Activated T-cell treated with anti-CD3 and anti-CD28 coated beads, Interleukin-2, amount 50 U/mL, for 72 hours (primary cell): ENCODE results near the gene NPIPB6. TPM values are rescaled to one million over a fixed set of nuclear protein-coding genes. Genes with fewer than 3 reads are reported as not detected.
"Not testable (repeated sequence)": the region's sequence is repeated elsewhere in the genome, so short reads cannot be mapped to it uniquely, and the experiment has no call there.

ENCODE experiments used
- ATAC-seq, 2 donors: fragments of 150-1000 bp; cut with Tn5 transposase; replicated peaks in 1 of 2; 2 replicates each; pipeline ENCODE4 v1.10.0; 2021; ENCODE audit warnings: moderate library complexity in 2 of 2, mild to moderate bottlenecking in 1 of 2
- DNase-seq, 2 donors: peaks; one replicate each; pipeline ENCODE4 v3.0.0; 2021 to 2022; ENCODE audit warnings: mixed read lengths in 1 of 2
- H3K27ac Mint-ChIP-seq: one replicate; pipeline ENCODE4 v1.8.0; 2022; ENCODE audit warnings: mild to moderate bottlenecking, moderate library complexity, mixed read lengths
- H3K27me3 Mint-ChIP-seq: one replicate; pipeline ENCODE4 v1.8.0; 2022; ENCODE audit warnings: low read depth, mixed read lengths
- H3K36me3 Mint-ChIP-seq, 2 donors: one replicate each; pipeline ENCODE4 v1.8.0; 2022; ENCODE audit warnings: mixed read lengths in 2 of 2, mild to moderate bottlenecking in 1 of 2; ENCODE audit not compliant: insufficient read depth in 2 of 2
- H3K4me1 Mint-ChIP-seq: one replicate; pipeline ENCODE4 v1.8.0; 2022; ENCODE audit warnings: low read depth, mixed read lengths
- H3K4me3 Mint-ChIP-seq, 2 donors: one replicate each; pipeline ENCODE4 v1.8.0; 2022; ENCODE audit warnings: mild to moderate bottlenecking in 2 of 2, mixed read lengths in 2 of 2, moderate library complexity in 2 of 2
- H3K9me3 Mint-ChIP-seq, 2 donors: one replicate each; pipeline ENCODE4 v1.8.0; 2022; ENCODE audit warnings: mixed read lengths in 2 of 2
- total RNA-seq, 2 donors: library from RNA; stranded (reverse); gene quantifications; one replicate each; pipeline ENCODE4 v1.2.3, GENCODE V29; 2022

The NPIPB6 gene
- 1 to 10 TPM; 2.9 to 3.9 TPM for total RNA-seq

DNA sequence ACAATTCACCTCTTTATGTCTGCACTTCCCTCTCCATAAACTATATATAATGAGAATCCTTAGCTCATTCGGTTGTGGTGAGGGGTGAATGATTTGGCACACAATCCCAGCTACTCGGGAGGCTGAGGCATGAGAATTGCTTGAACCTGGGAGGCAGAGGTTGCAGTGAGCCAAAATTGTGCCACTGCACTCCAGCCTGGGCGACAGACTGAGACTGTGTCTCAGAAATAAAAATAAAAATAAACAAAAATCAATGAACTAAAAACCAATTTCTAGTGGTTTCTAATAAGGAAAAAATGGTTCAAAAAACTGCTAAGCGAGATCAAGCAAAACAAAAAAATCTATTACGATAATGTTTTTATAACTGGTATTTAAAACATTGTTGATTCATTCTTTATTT lies at the start of gene NPIPB6:
Gene NPIPB6 (minus strand): TSS at position 101 of the 400 bp plus-strand sequence. CDS start 686 bp downstream, outside the sequence.
- DNase-seq, H3K4me3 Mint-ChIP-seq, H3K27ac Mint-ChIP-seq, ATAC-seq, H3K9me3 Mint-ChIP-seq, H3K4me1 Mint-ChIP-seq, H3K36me3 Mint-ChIP-seq, H3K27me3 Mint-ChIP-seq: not testable (repeated sequence)

- not testable (repeated sequence) for H3K9me3 Mint-ChIP-seq, DNase-seq, H3K27ac Mint-ChIP-seq, H3K36me3 Mint-ChIP-seq, H3K27me3 Mint-ChIP-seq, H3K4me1 Mint-ChIP-seq
- peak within 1 kb of the TSS; percentile 59 to 62 for H3K4me3 Mint-ChIP-seq
- ATAC-seq, result peak; percentile 100
These were observed 40.1 kb upstream of the NPIPB6 start, which contains the start of gene EIF3CL for GRCh38 chr16:28403220-28404072. Gene EIF3CL, minus strand, starts transcription at chr16:28403841. Its CDS starts 223 bp downstream, at chr16:28403618.

GRCh38 chr16:28392054-28392453 lies 28.7 kb upstream of the NPIPB6 start:
- not testable (repeated sequence) for H3K36me3 Mint-ChIP-seq, DNase-seq, H3K4me1 Mint-ChIP-seq, H3K27me3 Mint-ChIP-seq, ATAC-seq, H3K9me3 Mint-ChIP-seq, H3K4me3 Mint-ChIP-seq, H3K27ac Mint-ChIP-seq

DNA sequence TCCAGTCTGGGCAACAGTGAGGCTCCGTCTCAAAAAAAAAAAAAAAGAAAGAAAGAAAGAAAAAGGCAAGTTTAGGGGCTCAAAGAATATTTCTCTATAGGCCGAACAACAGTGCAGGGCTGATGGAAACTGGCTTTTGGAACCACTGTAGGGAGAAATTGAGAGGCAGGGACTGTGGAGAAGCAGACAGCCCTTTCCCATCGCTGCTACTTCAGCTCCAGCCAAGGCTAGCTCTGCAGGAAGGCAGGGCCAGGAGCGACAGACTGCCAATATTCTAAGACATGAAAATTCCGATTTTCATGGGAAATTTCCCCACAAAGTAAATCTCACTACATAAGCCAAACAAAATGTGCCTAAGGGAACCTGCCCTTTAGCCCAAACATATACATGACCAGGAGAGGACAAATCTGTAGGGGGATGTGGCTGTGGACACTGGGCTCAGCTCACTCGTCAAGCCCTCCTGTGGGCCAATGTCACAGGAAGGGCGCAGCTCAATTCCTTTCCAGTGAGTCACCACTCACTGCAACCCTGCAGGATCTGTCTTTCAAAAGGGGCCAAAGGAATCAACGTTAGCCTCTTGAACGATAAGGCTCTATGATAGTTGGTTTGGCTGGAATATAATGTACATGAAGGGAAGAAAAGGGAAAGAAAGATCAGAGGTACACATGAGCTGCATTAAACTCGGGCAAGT lies 19.0 kb upstream of the NPIPB6 start:
- not testable (repeated sequence) for H3K9me3 Mint-ChIP-seq, H3K27ac Mint-ChIP-seq, ATAC-seq, H3K4me3 Mint-ChIP-seq, DNase-seq, H3K27me3 Mint-ChIP-seq, H3K4me1 Mint-ChIP-seq, H3K36me3 Mint-ChIP-seq

GRCh38 chr16:28377822-28378221 lies 14.5 kb upstream of the NPIPB6 start:
- not testable (repeated sequence) for H3K27ac Mint-ChIP-seq, H3K4me3 Mint-ChIP-seq, H3K9me3 Mint-ChIP-seq

DNA sequence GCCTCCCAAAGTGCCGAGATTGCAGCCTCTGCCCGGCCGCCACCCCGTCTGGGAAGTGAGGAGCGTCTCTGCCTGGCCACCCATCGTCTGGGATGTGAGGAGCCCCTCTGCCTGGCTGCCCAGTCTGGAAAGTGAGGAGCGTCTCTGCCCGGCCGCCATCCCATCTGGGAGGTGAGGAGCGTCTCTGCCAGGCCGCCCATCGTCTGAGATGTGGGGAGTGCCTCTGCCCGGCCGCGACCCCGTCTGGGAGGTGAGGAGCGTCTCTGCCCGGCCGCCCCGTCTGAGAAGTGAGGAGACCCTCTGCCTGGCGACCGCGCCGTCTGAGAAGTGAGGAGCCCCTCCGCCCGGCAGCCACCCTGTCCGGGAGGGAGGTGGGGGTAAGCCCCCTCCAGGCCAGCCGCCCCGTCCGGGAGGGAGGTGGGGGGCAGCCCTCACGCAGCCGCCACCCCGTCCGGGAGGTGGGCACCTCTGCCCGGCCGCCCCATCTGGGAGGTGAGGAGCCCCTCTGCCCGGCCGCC lies 13.9 kb upstream of the NPIPB6 start:
- not testable (repeated sequence) for H3K27me3 Mint-ChIP-seq, H3K27ac Mint-ChIP-seq, DNase-seq, H3K9me3 Mint-ChIP-seq, H3K36me3 Mint-ChIP-seq, ATAC-seq, H3K4me1 Mint-ChIP-seq, H3K4me3 Mint-ChIP-seq

More at GRCh38 chr16:28377822-28378221, 14.5 kb upstream of the NPIPB6 start:
- not testable (repeated sequence) for ATAC-seq, H3K36me3 Mint-ChIP-seq, DNase-seq, H3K4me1 Mint-ChIP-seq, H3K27me3 Mint-ChIP-seq

- not testable (repeated sequence) for DNase-seq, H3K27me3 Mint-ChIP-seq, H3K9me3 Mint-ChIP-seq, H3K4me1 Mint-ChIP-seq, H3K4me3 Mint-ChIP-seq, H3K27ac Mint-ChIP-seq, H3K36me3 Mint-ChIP-seq
- ATAC-seq, result peak; percentile 42 to 54
These were observed 11.8 kb upstream of the NPIPB6 start for GRCh38 chr16:28375115-28375514.

GRCh38 chr16:28374281-28374680 lies 11.0 kb upstream of the NPIPB6 start:
- not testable (repeated sequence) for ATAC-seq, H3K4me3 Mint-ChIP-seq, H3K27ac Mint-ChIP-seq, H3K27me3 Mint-ChIP-seq, H3K9me3 Mint-ChIP-seq, DNase-seq, H3K36me3 Mint-ChIP-seq, H3K4me1 Mint-ChIP-seq

DNA sequence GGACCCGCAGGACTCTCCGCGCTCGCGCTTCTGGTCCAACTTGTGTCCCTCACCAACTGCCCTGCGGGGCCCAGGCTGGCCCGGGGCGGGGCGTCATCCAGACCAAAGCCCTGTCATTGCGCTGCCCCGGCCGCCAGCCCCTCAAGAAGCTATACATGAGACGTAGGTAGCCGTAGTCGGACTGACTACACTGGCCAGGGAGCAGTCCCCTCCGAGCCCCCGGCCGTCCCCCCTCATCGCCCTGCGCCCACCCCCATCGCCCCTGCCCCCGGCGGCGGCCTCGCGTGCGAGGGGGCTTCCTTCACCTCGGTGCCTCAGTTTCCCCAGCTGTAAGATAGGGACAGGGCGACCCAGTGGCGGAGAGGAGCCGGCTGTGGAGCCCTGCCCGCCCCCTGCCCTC lies 4.6 kb upstream of the NPIPB6 start:
- not testable (repeated sequence) for H3K4me1 Mint-ChIP-seq, DNase-seq, H3K9me3 Mint-ChIP-seq, H3K36me3 Mint-ChIP-seq, H3K27ac Mint-ChIP-seq, ATAC-seq, H3K27me3 Mint-ChIP-seq, H3K4me3 Mint-ChIP-seq

DNA sequence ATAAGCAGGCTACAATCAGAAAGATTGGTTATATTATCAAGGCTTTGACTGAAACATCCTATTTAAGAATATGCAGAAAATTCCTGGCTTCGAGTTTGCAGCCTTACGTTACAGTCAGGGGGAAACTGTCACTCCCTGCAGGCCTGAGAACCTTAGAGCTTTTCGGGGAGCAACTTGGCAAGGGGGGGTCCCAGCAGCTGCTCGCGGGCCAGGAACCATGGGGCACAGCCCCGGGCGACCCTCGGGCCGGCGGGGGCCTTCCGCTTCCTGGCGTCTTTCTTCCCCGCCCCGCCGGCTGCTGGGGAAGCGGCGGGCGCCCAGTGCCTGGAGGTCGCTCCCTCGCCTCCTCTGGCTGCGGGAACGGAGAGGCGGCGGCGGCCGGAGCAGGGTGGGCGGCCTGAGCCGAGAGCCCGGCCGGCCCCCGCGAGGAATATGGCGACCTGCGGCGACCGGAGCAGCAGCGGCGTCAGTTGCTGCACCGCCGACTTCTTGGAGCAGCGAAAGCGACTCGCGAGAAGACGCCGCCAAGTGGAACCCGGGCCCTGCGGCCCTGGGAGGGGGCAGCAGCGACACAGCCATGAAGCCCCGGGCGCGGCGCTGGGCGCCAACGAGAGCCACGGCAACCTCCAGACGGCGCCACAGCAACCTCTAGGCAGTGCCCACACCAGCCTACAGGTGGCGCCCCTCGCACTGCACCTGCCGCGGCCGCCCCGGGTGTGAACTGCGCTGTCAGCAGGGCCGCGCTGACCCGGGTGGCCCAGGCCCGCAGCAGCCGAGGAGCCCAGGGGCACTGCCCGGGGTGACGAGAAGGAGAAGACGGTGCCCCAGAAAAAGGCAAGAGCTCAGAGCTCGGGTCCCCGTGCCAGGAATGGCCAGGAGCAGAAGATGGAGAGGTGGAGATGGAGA lies 1.2 kb upstream of the NPIPB6 start:
- H3K4me3 Mint-ChIP-seq, result peak overlapping the region in 1 of 2 donors; percentile 29
- DNase-seq (peak; percentile 2 to 38), ATAC-seq (peak; percentile 95 to 98)
- H3K27ac Mint-ChIP-seq, H3K27me3 Mint-ChIP-seq, H3K9me3 Mint-ChIP-seq, H3K4me1 Mint-ChIP-seq, H3K36me3 Mint-ChIP-seq: not testable (repeated sequence)

DNA sequence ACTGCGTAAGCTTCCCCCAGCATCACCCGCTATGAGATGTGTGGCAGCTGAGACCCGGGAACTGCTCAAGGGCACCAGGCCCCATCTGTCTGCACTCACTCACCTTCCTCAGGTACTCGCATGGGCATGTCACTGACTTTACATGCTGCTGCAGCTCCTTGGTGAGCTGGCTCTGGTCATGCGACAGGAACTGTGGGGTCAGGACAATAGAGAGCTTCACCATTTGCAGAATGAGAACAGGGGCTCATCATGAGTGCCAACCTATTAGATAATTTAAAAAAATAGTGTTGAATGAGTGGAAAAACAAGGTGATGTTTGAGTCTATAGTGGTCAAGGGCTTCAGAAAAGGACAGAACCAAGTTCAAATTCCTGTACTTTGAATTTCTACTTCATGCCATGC lies 708 bp downstream of the NPIPB6 start:
- H3K27me3 Mint-ChIP-seq, H3K27ac Mint-ChIP-seq, H3K9me3 Mint-ChIP-seq, H3K4me3 Mint-ChIP-seq, ATAC-seq, DNase-seq, H3K36me3 Mint-ChIP-seq, H3K4me1 Mint-ChIP-seq: not testable (repeated sequence)

- not testable (repeated sequence) for H3K36me3 Mint-ChIP-seq, H3K4me3 Mint-ChIP-seq, H3K27ac Mint-ChIP-seq, DNase-seq, H3K9me3 Mint-ChIP-seq, ATAC-seq, H3K4me1 Mint-ChIP-seq, H3K27me3 Mint-ChIP-seq
These were observed 25.1 kb downstream of the NPIPB6 start for GRCh38 chr16:28338230-28338629.
